GM18909 (cell line): Measurements from ENCODE around the gene HSFX3.
"Not testable (repeated sequence)": the region's sequence is repeated elsewhere in the genome, so short reads cannot be mapped to it uniquely, and the experiment has no call there.

ENCODE experiments used
- ATAC-seq: cut with Tn5 transposase; IDR thresholded peaks from one replicate; pipeline ENCODE4 v1.9.1; 2021; ENCODE audit warnings: mild to moderate bottlenecking; ENCODE audit not compliant: unreplicated experiment, poor library complexity

HSFX3 gene

GRCh38 chrX:149549701-149550100, at the start of gene HSFX3:
HSFX3 (minus strand) TSS chrX:149549924; CDS start chrX:149549852, 72 bp downstream.
- not testable (repeated sequence) for ATAC-seq

GRCh38 chrX:149598603-149599002, 48.9 kb upstream of the HSFX3 start:
- ATAC-seq, result not testable (repeated sequence)

- ATAC-seq, result not testable (repeated sequence)
Measured at GRCh38 chrX:149595943-149596342, 46.2 kb upstream of the HSFX3 start.

- ATAC-seq, result not testable (repeated sequence)
Measured at GRCh38 chrX:149595214-149595613, 45.5 kb upstream of the HSFX3 start, which contains the start of gene HSFX2. HSFX2 (minus strand) TSS chrX:149595314; CDS start chrX:149594700, 614 bp downstream.

- not testable (repeated sequence) for ATAC-seq
Measured at GRCh38 chrX:149590993-149591392, 41.3 kb upstream of the HSFX3 start.

- ATAC-seq, result not testable (repeated sequence)
Measured at GRCh38 chrX:149587359-149587758, 37.6 kb upstream of the HSFX3 start, which contains the start of gene MAGEA9B. MAGEA9B (minus strand) TSS chrX:149587459; CDS start chrX:149583179, 4,280 bp downstream.

GRCh38 chrX:149585631-149586030, 35.9 kb upstream of the HSFX3 start:
- not testable (repeated sequence) for ATAC-seq

GRCh38 chrX:149573456-149573855, 23.7 kb upstream of the HSFX3 start:
- peak; percentile 100 for ATAC-seq

GRCh38 chrX:149572743-149573142, 23.0 kb upstream of the HSFX3 start:
- no peak for ATAC-seq

- ATAC-seq, result no peak
Measured at GRCh38 chrX:149571770-149572169, 22.0 kb upstream of the HSFX3 start.

GRCh38 chrX:149570668-149571067, 20.9 kb upstream of the HSFX3 start:
- no peak for ATAC-seq

- no peak for ATAC-seq
Measured at GRCh38 chrX:149569770-149570169, 20.0 kb upstream of the HSFX3 start.

GRCh38 chrX:149568701-149569296, 19.1 kb upstream of the HSFX3 start:
- ATAC-seq, result no peak

GRCh38 chrX:149567621-149568417, 18.1 kb upstream of the HSFX3 start:
- no peak for ATAC-seq

GRCh38 chrX:149563359-149563758, 13.6 kb upstream of the HSFX3 start:
- no peak for ATAC-seq

GRCh38 chrX:149555251-149555650, 5.5 kb upstream of the HSFX3 start:
- not testable (repeated sequence) for ATAC-seq

- not testable (repeated sequence) for ATAC-seq
Measured at GRCh38 chrX:149551939-149552248, 2.2 kb upstream of the HSFX3 start.

- not testable (repeated sequence) for ATAC-seq
Measured at GRCh38 chrX:149551245-149551938, 1.7 kb upstream of the HSFX3 start.

GRCh38 chrX:149550454-149550853, 730 bp upstream of the HSFX3 start:
- not testable (repeated sequence) for ATAC-seq

- ATAC-seq, result not testable (repeated sequence)
Measured at GRCh38 chrX:149547782-149548181, 1.9 kb downstream of the HSFX3 start.

- ATAC-seq, result not testable (repeated sequence)
Measured at GRCh38 chrX:149546962-149547361, 2.8 kb downstream of the HSFX3 start.
